Ramos (cell line): ENCODE data around the gene TOM1L1.

Source experiments
- in situ Hi-C: fragments of 300-500 bp; cut with MboI; formaldehyde crosslinking; loops from one replicate; pipeline ENCODE4 v1.14.3; 2022; ENCODE audit warnings: low sequenced_read_pairs; ENCODE audit not compliant: unreplicated experiment

Gene TOM1L1

DNA sequence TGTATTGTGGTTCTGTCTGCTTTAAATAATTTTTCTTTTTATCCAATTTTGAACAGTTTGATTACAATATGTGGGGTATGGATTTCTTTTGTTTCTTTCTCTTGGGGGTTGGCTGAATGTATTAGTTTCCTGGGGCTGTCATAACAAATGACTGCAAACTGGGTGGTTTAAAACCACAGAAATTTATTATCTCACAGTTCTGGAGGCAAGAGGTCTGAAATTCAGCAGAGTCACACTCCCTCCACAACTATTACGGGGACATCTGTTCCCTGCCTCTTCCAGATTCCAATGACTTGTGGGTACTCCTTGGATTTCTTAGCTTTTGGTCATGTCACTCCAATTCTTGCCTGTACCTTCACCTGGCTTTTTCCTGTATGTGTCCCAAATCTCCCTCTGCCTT is 44.1 kb downstream of the TOM1L1 start:
- in situ Hi-C loops = no loop called here

DNA sequence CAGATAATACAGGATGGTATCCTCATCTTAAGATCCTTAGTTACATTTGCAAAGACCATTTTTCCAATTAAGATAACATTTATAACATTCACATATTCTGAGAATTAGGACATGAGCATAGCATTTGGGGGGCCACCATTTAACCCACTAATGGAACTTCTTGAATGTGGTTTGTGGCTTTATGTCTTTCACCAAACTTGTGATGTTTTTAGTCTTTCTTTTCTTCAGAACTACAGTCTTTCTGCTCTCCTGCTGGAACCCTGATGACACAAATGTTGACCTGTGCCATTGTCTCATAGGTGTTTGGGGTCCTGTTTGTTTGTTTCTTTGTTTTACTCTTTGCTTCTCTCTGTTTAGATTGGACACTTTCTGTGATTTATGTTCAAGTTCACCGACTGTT is 44.6 kb downstream of the TOM1L1 start:
- in situ Hi-C loops = no loop called here

DNA sequence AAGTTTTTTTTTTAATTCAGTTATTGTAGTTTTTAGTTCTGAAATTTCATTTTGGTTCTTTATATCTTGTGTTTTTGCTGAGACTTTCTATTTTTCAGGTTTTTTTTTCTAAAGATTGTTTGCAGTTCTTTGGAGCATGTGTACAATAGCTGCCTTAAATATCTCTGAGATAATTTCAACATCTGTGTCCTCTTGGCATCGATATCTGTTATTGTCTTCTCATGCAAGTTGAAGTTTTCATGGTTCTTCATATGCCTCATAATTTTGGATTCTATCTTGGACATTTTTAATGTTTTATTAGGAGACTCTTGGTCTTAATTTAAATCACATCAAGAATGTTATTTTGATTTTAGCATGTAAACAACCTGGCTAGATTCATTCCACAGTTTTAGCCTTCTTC is 45.0 kb downstream of the TOM1L1 start:
- in situ Hi-C loops = no loop called here

DNA sequence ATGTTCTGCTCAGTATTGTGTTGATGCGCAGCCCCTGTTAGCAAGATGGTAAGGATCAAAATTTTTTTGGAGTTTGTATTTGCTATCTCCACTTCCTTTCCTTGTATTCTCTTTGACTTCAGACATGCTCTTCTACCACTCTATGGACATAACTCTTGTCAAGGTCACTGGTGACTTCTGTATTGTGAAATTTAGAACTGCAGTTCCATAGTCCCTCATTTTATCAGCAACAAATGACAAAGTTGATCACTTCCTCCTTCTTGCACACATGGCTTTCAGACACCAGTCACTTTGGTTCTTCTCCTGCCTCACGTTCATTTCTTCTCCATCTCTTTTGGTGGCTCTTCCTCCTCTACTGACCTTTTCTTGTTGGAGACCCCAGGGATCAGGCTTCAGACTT is 46.7 kb downstream of the TOM1L1 start:
- in situ Hi-C loops = no loop called here

DNA sequence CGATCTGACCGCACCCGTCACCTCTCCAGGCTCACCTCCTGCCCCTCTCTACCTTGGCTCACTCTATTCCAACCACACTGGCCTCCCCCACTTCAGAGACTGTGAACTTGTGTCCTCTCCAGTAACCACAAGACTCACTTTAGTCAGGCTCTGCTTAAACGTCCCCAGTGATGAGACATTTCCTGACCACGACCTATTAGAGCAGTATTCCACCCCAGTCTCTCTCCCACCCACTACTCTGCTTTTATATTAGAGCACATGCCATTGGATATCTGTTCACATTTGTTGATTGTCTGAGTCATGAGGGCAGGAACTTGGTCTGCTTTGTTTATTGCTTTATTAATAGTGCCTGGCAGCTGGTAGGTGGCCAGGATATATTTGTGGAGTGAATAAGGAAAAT is 47.7 kb downstream of the TOM1L1 start:
- in situ Hi-C loops = no loop called here

DNA sequence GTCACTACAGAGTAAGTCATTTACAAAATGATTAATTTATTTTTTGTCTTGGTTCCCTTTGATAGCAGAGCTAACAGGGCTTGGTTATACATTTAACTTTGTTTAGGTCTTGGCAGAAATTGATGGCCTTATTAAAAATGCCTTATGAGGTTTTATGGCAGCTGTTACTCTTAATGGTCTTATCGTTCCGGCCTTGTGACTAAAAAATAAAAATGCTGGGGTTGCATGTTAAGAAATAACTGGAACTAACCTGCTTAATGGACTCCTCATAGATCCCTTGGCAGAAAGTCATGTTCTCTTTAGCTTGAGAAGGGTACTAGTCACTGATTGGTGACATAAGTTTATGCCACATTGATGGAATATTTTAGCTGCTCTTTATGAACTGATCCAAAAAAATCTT is 49.5 kb downstream of the TOM1L1 start:
- in situ Hi-C loops = no loop called here

DNA sequence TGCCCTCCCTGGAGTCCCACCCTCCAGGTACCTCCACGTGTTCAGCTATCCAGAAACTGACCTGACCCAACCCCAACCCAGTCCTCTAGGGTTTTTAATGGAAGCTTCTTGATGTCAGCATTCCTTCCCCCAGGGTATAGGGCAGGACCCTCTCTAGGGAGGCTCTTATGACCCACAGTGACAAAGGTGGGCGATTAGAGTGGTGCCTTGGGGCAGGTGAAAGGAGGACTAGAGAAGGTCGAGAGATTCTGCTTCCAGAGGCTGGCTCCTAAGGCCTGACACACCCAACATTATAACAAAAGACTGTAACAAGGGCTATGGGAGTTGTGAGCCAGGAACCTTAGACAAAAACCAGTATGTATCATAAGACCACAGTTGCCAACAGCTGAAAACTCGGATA is 50.6 kb downstream of the TOM1L1 start:
- in situ Hi-C loops = no loop called here

DNA sequence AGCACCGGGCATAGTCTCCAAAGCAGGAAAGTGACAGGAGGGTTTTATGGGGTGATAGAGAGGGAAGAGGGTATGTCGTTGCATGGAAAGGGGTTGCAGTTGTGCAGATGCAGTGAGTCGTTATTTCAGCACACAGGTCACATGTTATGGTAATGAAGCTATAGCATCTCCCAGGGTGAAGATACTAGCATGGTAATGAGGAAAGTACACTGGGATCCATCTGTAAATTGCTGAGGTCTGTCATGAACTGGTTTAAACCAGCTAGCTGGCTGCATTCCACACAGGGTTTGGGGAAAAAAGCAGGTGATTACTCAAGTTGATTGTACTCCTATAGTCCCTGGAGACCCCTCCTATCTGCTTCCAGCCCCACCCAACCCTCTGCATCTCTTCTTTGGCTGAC is 56.1 kb downstream of the TOM1L1 start:
- in situ Hi-C loops = no loop called here

DNA sequence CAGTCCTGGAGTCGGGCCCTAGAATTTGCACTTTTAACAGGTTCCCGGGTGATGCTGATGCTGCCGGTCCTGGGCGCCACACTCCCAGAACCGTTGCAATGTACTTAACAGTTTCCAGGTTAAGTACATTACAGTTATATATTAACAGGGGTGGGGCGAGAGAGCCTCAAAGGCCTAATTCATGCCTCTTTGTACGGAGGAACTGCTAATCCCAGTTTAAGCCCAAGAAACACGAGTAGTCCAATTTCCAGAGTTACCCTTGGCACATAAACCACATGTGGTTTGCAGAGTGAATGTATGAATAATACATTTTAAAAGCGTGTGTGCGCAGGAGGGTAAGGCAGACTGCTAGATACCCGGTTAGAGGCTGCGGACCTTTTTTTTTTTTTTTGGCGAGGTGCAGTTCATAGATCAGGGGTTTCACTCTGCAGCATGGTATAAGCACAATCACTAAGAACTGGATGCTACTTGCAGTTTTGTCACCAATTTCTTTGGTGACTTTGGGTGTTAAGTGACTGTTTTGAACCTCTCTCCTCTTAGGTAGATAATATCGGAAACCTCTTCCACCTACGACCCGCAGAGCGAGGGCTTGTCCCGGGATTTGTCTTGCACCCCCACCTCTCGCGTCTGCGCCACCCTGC is 67.1 kb downstream of the TOM1L1 start:
- in situ Hi-C loops = no loop called here

DNA sequence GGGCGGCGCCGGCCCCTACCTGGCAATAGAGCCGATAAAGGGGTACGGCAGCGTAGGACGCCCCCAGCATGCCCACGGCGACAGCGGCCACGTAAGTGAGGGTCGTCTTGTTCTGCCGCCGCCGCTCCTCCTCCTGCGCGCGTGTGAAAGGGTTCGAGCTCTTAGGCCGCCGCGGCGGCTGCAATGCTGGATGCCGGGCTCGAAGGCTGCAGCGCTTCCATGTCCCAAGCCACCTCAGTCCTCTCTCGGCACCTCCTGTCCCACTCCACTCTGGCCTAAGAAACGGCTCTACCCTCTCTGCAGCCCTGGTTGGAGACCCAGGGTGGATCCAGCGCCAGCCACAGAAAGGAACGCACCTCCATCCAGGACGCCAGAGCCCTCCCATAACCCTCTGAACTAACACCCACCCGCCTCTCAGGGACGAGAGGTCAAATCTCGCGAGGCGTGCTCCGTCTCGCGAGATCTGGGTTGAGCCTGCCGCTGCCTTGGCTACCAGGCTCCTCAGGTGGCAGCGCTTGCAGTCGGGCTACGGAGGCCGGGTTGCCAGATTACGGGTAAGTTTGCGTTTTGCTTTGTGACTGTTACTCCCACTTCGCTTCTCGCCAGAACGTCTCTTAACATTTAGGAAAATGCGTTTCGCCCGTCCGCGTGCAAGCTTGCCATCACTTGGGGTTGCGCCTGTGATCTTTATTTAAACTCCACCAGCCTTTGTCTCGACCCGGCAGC is 67.8 kb downstream of the TOM1L1 start, which contains the start of the genes COX11 and STXBP4:
Gene COX11 (minus strand): TSS at position 393 of the 726 bp plus-strand sequence. CDS start 8 bp downstream, at position 385.
Gene STXBP4 (plus strand): TSS at position 504 of the 726 bp plus-strand sequence. CDS start 17,455 bp downstream, outside the sequence.
- in situ Hi-C loops = no loop called here

DNA sequence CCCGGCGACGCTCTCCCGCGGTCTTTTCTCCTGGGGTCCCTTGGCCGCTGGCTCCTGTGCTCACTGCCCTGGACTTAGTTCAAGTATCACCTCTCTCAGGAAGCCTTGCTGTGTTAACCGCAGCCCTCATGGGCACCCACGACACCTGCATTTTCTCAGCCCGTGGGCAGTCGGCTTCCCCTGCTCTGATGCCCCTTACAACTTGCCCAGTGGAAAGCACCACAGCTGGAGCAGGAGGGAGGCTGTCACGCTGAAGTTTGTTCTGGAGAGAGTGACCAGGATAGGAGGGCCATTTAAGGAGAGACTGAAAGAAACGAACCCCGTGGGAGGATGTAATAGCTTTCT is 68.3 kb downstream of the TOM1L1 start:
- in situ Hi-C loops = no loop called here

DNA sequence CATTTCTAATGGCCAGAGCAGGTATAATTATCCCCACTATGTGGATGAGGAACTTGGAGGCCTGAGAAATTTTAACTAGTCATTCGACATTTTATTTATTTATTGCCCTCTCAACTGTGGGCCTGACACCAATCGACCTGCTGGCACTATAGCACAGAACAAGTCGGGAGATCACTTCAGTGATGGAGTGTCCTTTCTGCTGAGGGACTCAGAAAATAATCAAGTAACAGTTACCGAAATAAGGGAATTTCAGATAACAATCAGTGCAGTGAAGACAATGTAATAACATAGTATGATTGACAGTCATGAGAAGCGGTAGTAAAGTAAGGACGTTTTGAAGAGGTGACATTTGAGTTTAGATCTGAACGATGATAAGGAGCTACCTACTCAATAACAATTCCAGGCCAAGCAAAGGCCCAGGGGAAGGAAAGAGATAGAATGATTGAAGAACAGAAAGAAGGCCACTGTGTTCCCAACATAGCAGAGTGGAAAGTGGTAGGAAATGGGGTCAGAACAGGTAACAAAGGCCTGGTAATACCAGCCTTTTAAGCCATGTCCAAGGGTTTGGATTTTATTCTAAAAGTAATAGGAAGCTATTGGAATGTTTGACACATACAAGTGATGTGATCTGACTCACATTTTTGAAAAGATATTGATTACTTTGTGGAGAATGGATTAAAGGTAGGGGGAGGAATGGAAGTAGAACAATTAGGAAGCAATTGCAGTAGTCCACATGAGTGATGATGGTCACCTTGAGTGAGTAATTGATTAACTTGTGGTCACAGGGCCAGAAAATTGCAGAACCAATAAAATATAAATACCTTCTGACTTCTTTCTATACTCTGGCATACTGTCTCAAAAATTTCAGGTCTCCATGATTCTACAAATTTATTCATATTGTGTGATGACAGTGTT is 69.3 kb downstream of the TOM1L1 start:
- in situ Hi-C loops = no loop called here

DNA sequence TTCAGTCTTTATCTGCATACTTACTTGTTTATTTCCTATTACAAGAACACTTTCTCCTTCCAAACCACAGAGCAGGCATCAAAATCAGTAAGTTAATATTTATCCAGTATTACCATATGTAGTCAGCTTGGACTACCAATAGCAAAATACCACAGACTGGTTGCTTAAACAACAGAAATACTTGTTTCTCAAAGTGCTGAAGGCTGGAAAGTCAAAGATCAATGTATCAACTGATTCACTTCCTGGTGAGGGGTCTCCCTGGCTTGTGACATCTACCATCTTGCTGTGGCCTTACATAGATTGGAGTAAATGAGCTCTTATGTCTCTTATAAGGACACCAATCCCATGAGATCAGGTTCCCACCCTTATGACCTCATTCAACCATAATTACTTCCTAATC is 70.5 kb downstream of the TOM1L1 start:
- in situ Hi-C loops = no loop called here

DNA sequence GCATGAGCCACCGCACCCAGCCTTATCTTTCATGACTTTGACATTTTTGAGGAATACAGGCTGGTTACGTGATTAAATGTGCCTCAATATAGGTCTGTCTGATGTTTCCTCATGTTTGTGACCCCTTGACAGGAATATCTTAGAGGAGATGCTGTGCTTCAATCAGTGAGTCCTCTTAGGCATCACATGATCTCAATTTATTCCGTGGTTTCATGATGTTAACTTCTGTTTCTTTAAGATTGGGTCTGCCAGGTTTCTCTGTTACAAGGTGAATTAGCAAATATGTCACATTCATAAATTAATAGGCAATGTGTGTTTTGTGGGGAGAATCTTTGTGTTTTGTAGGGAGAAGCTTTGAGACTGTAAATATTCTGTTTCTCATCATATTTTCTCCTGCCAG is 71.2 kb downstream of the TOM1L1 start:
- in situ Hi-C loops = no loop called here

DNA sequence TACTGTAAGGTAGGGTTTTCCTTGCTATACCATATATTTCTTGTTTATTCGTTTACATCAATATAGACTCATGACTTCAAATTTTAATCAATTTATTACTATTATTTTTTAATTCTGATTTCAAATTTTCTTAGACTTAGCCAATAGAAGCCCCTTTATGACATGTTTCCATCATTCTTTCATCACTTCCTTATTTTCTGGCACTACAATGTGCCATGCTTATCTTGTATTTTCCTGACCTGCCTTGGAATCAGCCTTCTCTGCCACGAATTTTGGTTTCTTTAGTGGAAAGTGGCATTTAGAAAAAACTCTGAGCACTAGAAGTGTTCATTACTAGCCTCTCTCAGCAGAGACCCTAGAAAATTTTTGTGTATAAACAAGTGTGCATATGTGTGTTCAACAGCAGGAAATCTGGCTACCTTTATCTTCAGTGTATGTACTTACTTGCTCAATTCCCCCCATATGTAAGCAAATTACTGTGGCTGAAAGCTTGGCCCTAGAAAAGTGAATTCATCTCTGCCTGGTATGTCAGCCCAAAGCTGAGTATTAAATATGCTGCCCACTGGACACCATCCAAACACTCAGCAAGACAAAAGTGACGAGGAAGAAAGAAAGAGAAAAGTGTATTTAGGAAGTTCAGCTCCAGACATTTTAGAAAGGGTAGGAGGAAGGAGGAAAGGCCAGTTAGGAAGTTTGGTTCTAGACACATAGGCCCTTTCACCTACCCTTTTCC is 71.9 kb downstream of the TOM1L1 start:
- in situ Hi-C loops = no loop called here

DNA sequence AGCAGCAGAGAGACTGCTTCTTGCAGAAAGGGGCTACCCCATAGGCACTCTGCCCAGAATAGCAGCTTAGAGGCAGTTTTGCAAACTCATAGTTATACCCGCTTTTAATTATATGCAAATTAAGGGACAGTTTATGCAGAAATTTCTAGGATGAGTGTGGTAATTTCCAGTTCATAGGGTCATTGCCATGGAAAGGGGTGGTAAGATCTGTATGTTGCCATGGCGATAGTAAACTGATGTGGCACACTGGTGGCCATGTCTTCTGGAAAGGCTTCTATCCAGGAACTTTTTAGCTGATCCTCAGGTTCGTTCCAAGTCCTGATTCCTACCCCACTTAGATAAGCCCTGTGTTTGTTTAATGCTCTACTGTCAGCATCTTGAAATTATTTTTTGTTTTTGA is 74.1 kb downstream of the TOM1L1 start:
- in situ Hi-C loops = no loop called here

DNA sequence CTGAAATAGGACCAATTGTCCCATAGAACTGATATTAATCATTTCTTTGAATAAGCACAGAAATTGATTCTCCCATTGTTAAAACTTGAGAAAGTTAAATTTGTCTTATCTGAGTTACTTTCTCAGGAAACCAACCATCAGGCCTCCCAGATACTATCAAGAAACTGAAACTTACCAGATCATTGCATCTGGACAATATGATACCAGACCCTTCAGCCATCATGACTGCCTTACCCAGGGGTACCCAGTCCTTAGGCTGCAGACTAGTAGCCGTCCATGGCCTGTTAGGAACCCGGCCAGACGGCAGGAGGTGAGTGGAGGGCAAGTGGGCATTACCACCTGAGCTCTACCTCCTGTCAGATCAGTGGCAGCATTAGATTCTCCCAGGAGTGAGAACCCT is 75.7 kb downstream of the TOM1L1 start:
- in situ Hi-C loops = no loop called here

DNA sequence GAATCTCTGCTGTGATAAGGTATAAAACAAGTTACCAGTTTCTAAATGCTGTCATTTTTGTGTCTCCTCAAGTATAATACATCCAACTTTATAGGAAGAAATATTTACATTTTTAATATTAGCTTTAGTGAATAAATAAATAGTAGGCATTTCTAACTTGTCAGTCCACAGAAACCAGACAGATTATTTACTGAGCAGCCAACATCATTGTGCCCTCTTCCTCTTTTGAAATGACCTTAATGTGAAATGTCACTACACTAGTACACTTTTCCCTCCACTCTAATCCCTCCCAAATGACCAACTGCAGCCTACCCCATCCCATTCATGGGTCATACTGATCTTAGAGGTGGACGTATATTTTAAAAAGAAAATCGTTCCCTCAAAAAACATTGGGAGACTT is 77.1 kb downstream of the TOM1L1 start:
- in situ Hi-C loops = no loop called here

DNA sequence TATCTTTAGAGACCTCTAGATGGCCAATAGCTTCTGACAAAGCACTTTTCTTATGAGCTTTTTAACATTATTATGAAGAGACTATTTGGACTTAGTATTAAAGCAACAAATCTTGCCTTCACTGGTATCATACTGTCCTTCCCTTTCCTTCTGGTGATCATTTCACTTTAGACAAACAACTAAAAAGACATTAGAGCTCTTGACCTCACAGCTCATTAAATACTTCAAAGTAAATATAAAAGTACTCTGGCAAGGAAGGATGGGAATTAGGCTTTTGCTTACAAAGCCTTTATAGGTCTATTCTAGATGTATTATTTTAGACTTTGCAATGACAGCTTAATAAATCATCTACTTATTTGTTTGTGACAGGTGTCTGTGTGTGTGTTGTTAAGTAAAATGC is 79.0 kb downstream of the TOM1L1 start:
- in situ Hi-C loops = no loop called here

DNA sequence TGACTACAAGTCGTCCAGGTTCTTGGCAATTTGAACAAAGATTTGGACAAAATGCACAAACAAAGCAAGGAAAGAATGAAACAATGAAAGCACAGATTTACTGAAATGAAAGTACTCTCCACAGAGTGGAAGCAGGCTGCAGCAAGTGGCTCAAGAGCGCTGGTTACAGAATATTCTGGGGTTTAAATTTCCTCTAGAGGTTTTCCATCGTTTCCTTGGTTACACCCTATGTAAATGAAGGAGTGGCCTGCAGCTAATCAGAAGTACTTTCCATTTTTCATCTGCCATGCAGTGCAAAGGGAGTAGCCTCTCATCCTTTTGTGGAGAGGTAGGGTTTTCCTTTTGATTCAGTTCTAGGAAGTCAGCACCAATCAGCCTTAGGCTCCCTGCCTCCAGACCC is 79.7 kb downstream of the TOM1L1 start:
- in situ Hi-C loops = no loop called here
